Keratinocyte (primary cell): ENCODE measurements around the gene ZNF248. TPM values are rescaled to one million over a fixed set of nuclear protein-coding genes. Genes with fewer than 3 reads are reported as not detected.

Experiments
- DNase-seq: peaks from one replicate; pipeline ENCODE4 v3.0.0-alpha.2; 2011; ENCODE audit warnings: low read depth, missing footprints, low spot score
- FAIRE-seq: peaks from 2 replicates; lab custom pipeline; 2011; peaks lifted over from hg19 to GRCh38; lab: Jason Lieb, UNC
- H2AFZ ChIP-seq: 2 replicates; pipeline ENCODE4 v1.6.0; 2012; ENCODE audit warnings: low read length, control low read depth, inconsistent platforms; ENCODE audit not compliant: control insufficient read depth
- H3K27ac ChIP-seq: 2 replicates; pipeline ENCODE4 v1.5.1; 2011; ENCODE audit warnings: low read length; ENCODE audit not compliant: control insufficient read depth, insufficient read depth
- H3K27me3 ChIP-seq: 3 replicates; pipeline ENCODE4 v1.6.0; 2011; ENCODE audit warnings: low read length; ENCODE audit not compliant: control insufficient read depth, insufficient read depth; ENCODE audit errors: extremely low read depth
- H3K36me3 ChIP-seq, 2 experiments: 2 replicates in 1 of 2; 3 replicates in 1 of 2; pipeline ENCODE4 v1.5.1; 2011; ENCODE audit warnings: low read length in 2 of 2, mild to moderate bottlenecking in 1 of 2; ENCODE audit not compliant: control insufficient read depth in 2 of 2, insufficient read depth in 2 of 2; ENCODE audit errors: extremely low read depth in 1 of 2
- H3K4me1 ChIP-seq: 3 replicates; pipeline ENCODE4 v1.5.1; 2011; ENCODE audit warnings: low read length; ENCODE audit not compliant: control insufficient read depth, insufficient read depth; ENCODE audit errors: extremely low read depth
- H3K4me2 ChIP-seq: 3 replicates; pipeline ENCODE4 v1.6.0; 2011; ENCODE audit warnings: low read depth, low read length; ENCODE audit not compliant: control insufficient read depth, insufficient read depth; ENCODE audit errors: extremely low read depth
- H3K4me3 ChIP-seq, 3 experiments: fragments of 200-600 bp in 1 of 3; sonication (generic) in 1 of 3; 2 replicates in 2 of 3; 3 replicates in 1 of 3; pipeline ENCODE4 v1.5.1; 2011 to 2016; ENCODE audit warnings: low read length in 3 of 3, mild to moderate bottlenecking in 3 of 3, control low read depth in 2 of 3, inconsistent platforms in 1 of 3, low read depth in 1 of 3, mixed read lengths in 1 of 3, mixed run types in 1 of 3, moderate library complexity in 1 of 3; ENCODE audit not compliant: control insufficient read depth in 2 of 3, insufficient read depth in 2 of 3; ENCODE audit errors: extremely low read depth in 1 of 3
- H3K79me2 ChIP-seq: 2 replicates; pipeline ENCODE4 v1.6.0; 2012; ENCODE audit warnings: low read length; ENCODE audit not compliant: control insufficient read depth, insufficient read depth
- H3K9ac ChIP-seq: 3 replicates; pipeline ENCODE4 v1.6.0; 2011; ENCODE audit warnings: low read length; ENCODE audit not compliant: control insufficient read depth, insufficient read depth; ENCODE audit errors: extremely low read depth
- H3K9me1 ChIP-seq: 3 replicates; pipeline ENCODE4 v1.6.0; 2011; ENCODE audit warnings: low read length; ENCODE audit not compliant: control insufficient read depth, insufficient read depth; ENCODE audit errors: extremely low read depth
- H3K9me3 ChIP-seq: 2 replicates; pipeline ENCODE4 v1.5.1; 2012; ENCODE audit warnings: low read depth, low read length; ENCODE audit not compliant: control insufficient read depth
- H4K20me1 ChIP-seq: 3 replicates; pipeline ENCODE4 v1.6.0; 2011; ENCODE audit warnings: low read length; ENCODE audit not compliant: control insufficient read depth, insufficient read depth; ENCODE audit errors: extremely low read depth
- CTCF ChIP-seq, 3 experiments: IDR thresholded peaks in 1 of 3; conservative IDR thresholded peaks in 1 of 3; optimal IDR thresholded peaks in 1 of 3; 2 replicates in 2 of 3; 3 replicates in 1 of 3; pipeline versions ENCODE3 to v1.5.1; 2011; ENCODE audit warnings: low read length in 3 of 3, mild to moderate bottlenecking in 3 of 3, moderate library complexity in 2 of 3, control low read depth in 1 of 3, inconsistent platforms in 1 of 3; ENCODE audit not compliant: insufficient read depth in 2 of 3; ENCODE audit errors: extremely low read depth in 1 of 3
- EZH2 ChIP-seq: IDR thresholded peaks from one replicate; pipeline ENCODE4 v1.6.1; 2012; ENCODE audit warnings: inconsistent platforms, mild to moderate bottlenecking, low read length, moderate library complexity
- dilution Hi-C: fragments of 300-500 bp; cut with MboI; formaldehyde crosslinking; loops from one replicate; pipeline ENCODE4 v1.7.0; 2020; ENCODE audit warnings: low sequenced_read_pairs; ENCODE audit not compliant: extremely low pct_ligation_motif_present
- polyA plus RNA-seq, 5 experiments: library from polyadenylated mRNA; depleted of rRNA in 3 of 5; stranded (reverse) in 3 of 5; stranded (forward) in 1 of 5; unstranded in 1 of 5; fragments of >200 nt; gene quantifications; 1 replicate in 1 of 5; 2 replicates in 3 of 5; 3 replicates in 1 of 5; pipeline versions ENCODE4 v1.2.1 to v1.2.3, GENCODE V29; 2011 to 2012; ENCODE audit warnings: missing spikeins in 2 of 5, low read depth in 1 of 5, low replicate concordance in 1 of 5

ZNF248 gene
- polyA plus RNA-seq, 1 donor (not counting 4 experiments of a cell fraction or from before 2014, with no cell fraction given), result 4.9 TPM

DNA sequence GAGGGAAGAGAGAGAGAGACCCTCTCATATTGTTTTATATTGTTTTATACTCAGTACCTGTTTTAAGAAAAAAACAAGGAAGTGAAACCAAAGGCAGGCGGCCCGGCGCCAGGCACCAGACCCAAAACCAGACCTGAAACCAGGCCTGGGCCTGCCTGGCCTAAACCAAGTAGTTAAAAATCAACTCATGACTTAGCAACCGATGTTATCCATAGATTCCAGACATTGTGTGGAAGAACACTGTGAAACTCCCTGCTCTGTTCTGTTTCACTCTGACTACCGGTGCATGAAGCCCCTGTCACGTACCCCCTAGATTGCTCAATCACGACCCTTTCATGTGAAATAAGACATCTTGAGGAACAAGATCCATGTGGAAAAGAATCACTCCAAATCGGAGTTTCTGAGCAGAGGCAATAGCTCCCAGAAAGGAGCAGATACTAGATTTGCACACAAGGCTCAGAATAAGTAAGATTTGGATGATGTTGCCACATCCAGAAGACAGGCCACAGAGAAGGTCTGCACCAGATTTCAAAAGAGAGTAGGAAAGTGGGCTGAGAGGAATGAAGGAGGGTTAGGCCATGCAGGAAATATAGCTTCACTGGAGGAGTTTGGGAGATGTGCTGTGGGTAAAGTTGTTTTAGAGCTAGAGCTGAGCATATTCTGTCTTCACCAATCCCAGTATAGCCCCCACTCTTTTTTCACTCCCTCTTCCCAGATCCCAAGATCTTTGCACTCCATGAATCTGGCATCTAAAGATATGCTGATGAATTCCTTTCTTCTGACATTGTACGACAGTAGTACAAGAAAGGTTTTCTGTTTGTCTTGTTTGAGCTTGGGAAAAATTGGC, 8.8 kb upstream of the ZNF248 start:
- no peaks in the 10 kb centered on the region for H3K9me3 ChIP-seq
- H3K4me2 ChIP-seq, result no peak overlapping the region
- dilution Hi-C loops, result no loop called here
- no peak for FAIRE-seq
- no peaks in the 10 kb centered on the region for H3K4me1 ChIP-seq
- H3K36me3 ChIP-seq, result no peaks in the 10 kb centered on the region
- no peaks in the 10 kb centered on the region for H3K27me3 ChIP-seq
- H3K9me1 ChIP-seq, result no peaks in the 10 kb centered on the region
- no peak overlapping the region for H3K9ac ChIP-seq
- DNase-seq, result no peak
- H3K27ac ChIP-seq, result no peak overlapping the region
- H3K79me2 ChIP-seq, result no peaks in the 10 kb centered on the region
- H3K4me3 ChIP-seq, result no peak overlapping the region
- no peak overlapping the region for H2AFZ ChIP-seq
- no peaks in the 10 kb centered on the region for H4K20me1 ChIP-seq
- no peak for TF ChIP-seq CTCF (optimal IDR thresholded peaks at IDR 0.05 in 1 of 3, IDR thresholded peaks at IDR 0.05 in 1 of 3, conservative IDR thresholded peaks at IDR 0.05 in 1 of 3; ENCODE audit: extremely low read depth in 1 of 3, insufficient read depth in 2 of 3, low read length in 3 of 3)
- TF ChIP-seq EZH2, result no peak

- H4K20me1 ChIP-seq, result no peaks in the 10 kb centered on the region
- H3K27me3 ChIP-seq, result no peaks in the 10 kb centered on the region
- no peak overlapping the region for H3K9ac ChIP-seq
- H3K4me1 ChIP-seq, result no peaks in the 10 kb centered on the region
- dilution Hi-C loops, result no loop called here
- no peak for TF ChIP-seq CTCF (optimal IDR thresholded peaks at IDR 0.05 in 1 of 3, IDR thresholded peaks at IDR 0.05 in 1 of 3, conservative IDR thresholded peaks at IDR 0.05 in 1 of 3; ENCODE audit: extremely low read depth in 1 of 3, insufficient read depth in 2 of 3, low read length in 3 of 3)
- TF ChIP-seq EZH2, result no peak
- H3K4me2 ChIP-seq, result no peak overlapping the region
- no peak overlapping the region for H2AFZ ChIP-seq
- H3K27ac ChIP-seq, result no peak overlapping the region
- DNase-seq, result no peak
- H3K36me3 ChIP-seq, result no peaks in the 10 kb centered on the region
- no peaks in the 10 kb centered on the region for H3K9me3 ChIP-seq
- H3K9me1 ChIP-seq, result no peaks in the 10 kb centered on the region
- no peak for FAIRE-seq
- H3K79me2 ChIP-seq, result no peaks in the 10 kb centered on the region
- H3K4me3 ChIP-seq, result no peak overlapping the region
Observed at GRCh38 chr10:37865264-37865663, 7.9 kb upstream of the ZNF248 start.
